ENCODE data around the gene GABRG3. TPM values are rescaled to one million over a fixed set of nuclear protein-coding genes. Genes with fewer than 3 reads are reported as not detected.

The GABRG3 gene
- total RNA-seq, 1 experiment from 2014 or later: 0.15 TPM

DNA sequence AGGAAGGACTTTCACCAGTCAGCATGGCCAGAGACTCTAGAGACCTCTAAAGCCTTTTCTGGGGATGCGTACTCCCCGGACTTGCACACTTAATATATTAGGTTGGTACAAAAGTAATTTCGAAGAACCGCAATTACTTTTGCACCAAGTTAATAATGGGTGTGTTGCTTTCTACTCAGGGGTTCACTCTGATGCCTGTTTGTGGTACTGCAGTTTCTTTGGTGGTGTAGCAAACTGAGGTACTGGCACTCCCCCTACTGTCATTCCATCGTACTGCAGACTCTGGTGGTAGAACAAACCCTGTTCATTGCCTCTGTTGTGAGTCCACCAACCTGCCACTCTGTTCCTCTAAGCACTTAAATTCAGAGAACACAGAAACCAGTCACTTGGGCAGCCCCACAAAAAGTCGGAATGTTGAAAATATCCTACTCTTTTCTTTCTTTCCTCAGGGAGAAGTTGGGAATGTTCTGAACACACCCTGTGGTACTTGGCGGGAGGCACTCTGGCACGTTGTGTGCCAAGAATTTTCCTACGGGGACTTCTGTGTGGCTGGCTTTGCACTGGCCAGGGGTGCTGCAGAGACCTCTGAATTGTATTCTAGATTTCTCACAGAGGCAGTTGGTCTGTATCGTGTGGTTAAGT lies 46.3 kb downstream of the GABRG3 start:
- Mint-ChIP-seq H3K9me3 (peaks cover 0 to 3% of the 10 kb centered on the region in 2 experiments; a peak in 1 of 5 replicates), H3K27ac (no peak overlapping the region), H3K36me3 (ENCODE audit: insufficient read depth in 1 of 3, low read depth in 3 of 3) (no peaks in the 10 kb centered on the region), H3K27me3 (ENCODE audit: low read depth) (peaks cover 4% of the 10 kb centered on the region; the same call in 1 of the 2 replicates), H3K4me3 (no peak overlapping the region), H3K4me1 (no peaks in the 10 kb centered on the region)
- Histone ChIP-seq H3K79me2 (ENCODE audit: insufficient read depth, low read length) (no peaks in the 10 kb centered on the region), H2AK5ac (ENCODE audit: insufficient read length, low read length) (no peak overlapping the region), H3K9ac (ENCODE audit: extremely low read depth, insufficient read length, low read length) (no peak overlapping the region), H3K9me3 (ENCODE audit: control insufficient read depth, low read depth, low read length) (no peaks in the 10 kb centered on the region), H2AFZ (ENCODE audit: low read length) (no peak overlapping the region), H4K91ac (ENCODE audit: insufficient read length, low read depth, low read length) (no peak overlapping the region), H4K8ac (replicated peaks; ENCODE audit: insufficient read length, low read depth, low read length) (no peak overlapping the region), H3K79me1 (ENCODE audit: insufficient read depth, low read depth, low read length, poor library complexity, severe bottlenecking) (no peaks in the 10 kb centered on the region), H4K5ac (ENCODE audit: insufficient read length, low read depth, low read length) (no peak overlapping the region), H2BK5ac (ENCODE audit: insufficient read length, low read length) (no peak overlapping the region), H3K23ac (ENCODE audit: insufficient read length, low read depth, low read length) (no peak overlapping the region), H2BK120ac (ENCODE audit: low read depth, low read length, poor library complexity, severe bottlenecking) (no peak overlapping the region), H3K27ac (ENCODE audit: insufficient read length, low read depth, low read length) (no peak overlapping the region), H3K27me3 (ENCODE audit: insufficient read depth, low read length) (no peaks in the 10 kb centered on the region), H3K4me1 (ENCODE audit: insufficient read depth, low read length) (no peaks in the 10 kb centered on the region), H3K56ac (ENCODE audit: insufficient read length, low read depth, low read length) (no peak overlapping the region), H3K18ac (ENCODE audit: insufficient read length, low read depth, low read length) (no peak overlapping the region), H3K4me2 (ENCODE audit: insufficient read depth, insufficient read length, low read length) (no peak overlapping the region), H3K4ac (ENCODE audit: low read depth, low read length) (no peak overlapping the region), H3K23me2 (ENCODE audit: insufficient read length, low read depth, low read length, poor library complexity, severe bottlenecking) (no peaks in the 10 kb centered on the region), H3T11ph (ENCODE audit: low read length) (no peak overlapping the region), H2BK12ac (ENCODE audit: insufficient read length, low read depth, low read length) (no peak overlapping the region), H3K14ac (ENCODE audit: insufficient read depth, low read length) (no peak overlapping the region), H4K20me1 (ENCODE audit: control insufficient read depth, insufficient read depth, insufficient read length) (no peaks in the 10 kb centered on the region), H2BK15ac (ENCODE audit: low read depth, low read length) (no peak overlapping the region), H2BK20ac (ENCODE audit: low read depth, low read length, poor library complexity, severe bottlenecking) (no peak overlapping the region)
- TF ChIP-seq, protein P1, sequence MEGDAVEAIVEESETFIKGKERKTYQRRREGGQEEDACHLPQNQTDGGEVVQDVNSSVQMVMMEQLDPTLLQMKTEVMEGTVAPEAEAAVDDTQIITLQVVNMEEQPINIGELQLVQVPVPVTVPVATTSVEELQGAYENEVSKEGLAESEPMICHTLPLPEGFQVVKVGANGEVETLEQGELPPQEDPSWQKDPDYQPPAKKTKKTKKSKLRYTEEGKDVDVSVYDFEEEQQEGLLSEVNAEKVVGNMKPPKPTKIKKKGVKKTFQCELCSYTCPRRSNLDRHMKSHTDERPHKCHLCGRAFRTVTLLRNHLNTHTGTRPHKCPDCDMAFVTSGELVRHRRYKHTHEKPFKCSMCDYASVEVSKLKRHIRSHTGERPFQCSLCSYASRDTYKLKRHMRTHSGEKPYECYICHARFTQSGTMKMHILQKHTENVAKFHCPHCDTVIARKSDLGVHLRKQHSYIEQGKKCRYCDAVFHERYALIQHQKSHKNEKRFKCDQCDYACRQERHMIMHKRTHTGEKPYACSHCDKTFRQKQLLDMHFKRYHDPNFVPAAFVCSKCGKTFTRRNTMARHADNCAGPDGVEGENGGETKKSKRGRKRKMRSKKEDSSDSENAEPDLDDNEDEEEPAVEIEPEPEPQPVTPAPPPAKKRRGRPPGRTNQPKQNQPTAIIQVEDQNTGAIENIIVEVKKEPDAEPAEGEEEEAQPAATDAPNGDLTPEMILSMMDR (conservative IDR thresholded peaks at IDR 0.05): peak; percentile 96
- no CpG with 5 or more reads among the region's 10 CpGs for WGBS (ENCODE audit: extremely low coverage, insufficient read length, low lambda C conversion rate)
- peak; percentile 83 for DNase-seq
